ENCODE results near the gene ETS2.

The ETS2 gene

GRCh38 chr21:38840456-38841300, 34.9 kb downstream of the ETS2 start:
- Histone ChIP-seq H3K79me1 (ENCODE audit: low read length) (no peaks in the 10 kb centered on the region), H3K18ac (ENCODE audit: low read length) (no peak overlapping the region), H3K56ac (ENCODE audit: low read length) (no peak overlapping the region), H2BK5ac (ENCODE audit: low read length) (no peak overlapping the region), H4K8ac (ENCODE audit: low read depth, low read length) (no peak overlapping the region), H2AK5ac (ENCODE audit: low read length) (no peak overlapping the region), H3K27ac (ENCODE audit: low read depth, low read length) (no peak overlapping the region), H3K27me3 (ENCODE audit: insufficient read depth, low read length, poor library complexity) (no peaks in the 10 kb centered on the region), H3K4ac (ENCODE audit: low read depth, low read length) (no peak overlapping the region), H3K36me3 (ENCODE audit: control insufficient read depth, insufficient read depth, low read length) (no peaks in the 10 kb centered on the region), H2BK15ac (replicated peaks; ENCODE audit: low read depth) (no peak overlapping the region), H3K4me1 (ENCODE audit: control insufficient read depth, low read depth, low read length) (no peaks in the 10 kb centered on the region), H2BK120ac (ENCODE audit: low read depth, low read length) (no peak overlapping the region), H3K79me2 (ENCODE audit: control insufficient read depth, insufficient read depth, low read length) (no peaks in the 10 kb centered on the region), H3K23ac (ENCODE audit: low read length) (no peak overlapping the region), H3K9ac (ENCODE audit: low read length) (no peak overlapping the region), H4K5ac (ENCODE audit: low read length) (no peak overlapping the region), H3K4me3 (ENCODE audit: low read length) (no peak overlapping the region), H3K4me2 (ENCODE audit: low read length) (no peak overlapping the region)
- WGBS (ENCODE audit: extremely low coverage, insufficient coverage, low lambda C conversion rate) = no CpG with 5 or more reads among the region's 17 CpGs
- DNase-seq = no peak

DNA sequence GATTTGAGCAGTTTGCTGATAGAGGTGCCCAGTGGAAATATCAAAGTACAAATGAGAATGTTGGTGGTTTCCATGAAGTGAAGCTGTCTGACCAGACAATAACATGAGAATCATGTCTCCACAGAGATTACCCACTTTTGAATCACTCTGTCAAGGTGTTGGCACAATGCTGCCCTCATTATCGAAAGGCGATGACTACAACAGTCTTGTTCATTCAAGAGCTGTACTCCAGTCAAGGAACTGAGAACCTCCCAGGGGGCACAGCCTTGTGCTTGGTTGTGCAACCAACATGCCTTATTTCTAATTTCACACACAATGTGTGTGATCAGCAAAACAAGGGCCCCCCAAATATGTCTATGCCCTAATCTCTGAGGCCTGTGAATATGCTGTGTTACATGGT, 35.7 kb downstream of the ETS2 start:
- H3K27ac ChIP-seq (ENCODE audit: low read depth, low read length) = no peak overlapping the region
- no CpG with 5 or more reads among the region's 2 CpGs for WGBS (ENCODE audit: extremely low coverage, insufficient coverage, low lambda C conversion rate)
- no peak overlapping the region for H3K56ac ChIP-seq (ENCODE audit: low read length)

GRCh38 chr21:38842079-38842478, 36.4 kb downstream of the ETS2 start:
- no peak overlapping the region for H2BK15ac ChIP-seq (replicated peaks; ENCODE audit: low read depth)
- no peaks in the 10 kb centered on the region for H3K79me2 ChIP-seq (ENCODE audit: control insufficient read depth, insufficient read depth, low read length)
- H3K4me2 ChIP-seq (ENCODE audit: low read length) = no peak overlapping the region
- H3K23ac ChIP-seq (ENCODE audit: low read length) = no peak overlapping the region
- H3K27me3 ChIP-seq (ENCODE audit: insufficient read depth, low read length, poor library complexity) = no peaks in the 10 kb centered on the region
- H2BK5ac ChIP-seq (ENCODE audit: low read length) = no peak overlapping the region
- H3K4me1 ChIP-seq (ENCODE audit: control insufficient read depth, low read depth, low read length) = no peaks in the 10 kb centered on the region
- no peak overlapping the region for H2BK120ac ChIP-seq (ENCODE audit: low read depth, low read length)
- H3K79me1 ChIP-seq (ENCODE audit: low read length) = no peaks in the 10 kb centered on the region
- no peak for DNase-seq
- no peak overlapping the region for H3K56ac ChIP-seq (ENCODE audit: low read length)
- H3K27ac ChIP-seq (ENCODE audit: low read depth, low read length) = no peak overlapping the region
- H4K5ac ChIP-seq (ENCODE audit: low read length) = no peak overlapping the region
- H3K4ac ChIP-seq (ENCODE audit: low read depth, low read length) = no peak overlapping the region
- no peak overlapping the region for H3K4me3 ChIP-seq (ENCODE audit: low read length)
- H2AK5ac ChIP-seq (ENCODE audit: low read length) = no peak overlapping the region
- H3K9ac ChIP-seq (ENCODE audit: low read length) = no peak overlapping the region
- H3K18ac ChIP-seq (ENCODE audit: low read length) = no peak overlapping the region
- H4K8ac ChIP-seq (ENCODE audit: low read depth, low read length) = no peak overlapping the region
- WGBS (ENCODE audit: extremely low coverage, insufficient coverage, low lambda C conversion rate) = no CpG with 5 or more reads among the region's 4 CpGs
- no peaks in the 10 kb centered on the region for H3K36me3 ChIP-seq (ENCODE audit: control insufficient read depth, insufficient read depth, low read length)

More for the DNA sequence above, 35.7 kb downstream of the ETS2 start:
- no peak overlapping the region for H2BK15ac ChIP-seq (replicated peaks; ENCODE audit: low read depth)
- H2BK120ac ChIP-seq (ENCODE audit: low read depth, low read length) = no peak overlapping the region
- no peak overlapping the region for H2BK5ac ChIP-seq (ENCODE audit: low read length)
- no peak overlapping the region for H3K4me2 ChIP-seq (ENCODE audit: low read length)
- DNase-seq = no peak
- H3K79me2 ChIP-seq (ENCODE audit: control insufficient read depth, insufficient read depth, low read length) = no peaks in the 10 kb centered on the region
- H3K4me1 ChIP-seq (ENCODE audit: control insufficient read depth, low read depth, low read length) = no peaks in the 10 kb centered on the region
- no peak overlapping the region for H2AK5ac ChIP-seq (ENCODE audit: low read length)
- H3K79me1 ChIP-seq (ENCODE audit: low read length) = no peaks in the 10 kb centered on the region
- H3K23ac ChIP-seq (ENCODE audit: low read length) = no peak overlapping the region
- no peaks in the 10 kb centered on the region for H3K36me3 ChIP-seq (ENCODE audit: control insufficient read depth, insufficient read depth, low read length)
- H3K27me3 ChIP-seq (ENCODE audit: insufficient read depth, low read length, poor library complexity) = no peaks in the 10 kb centered on the region
- H3K4ac ChIP-seq (ENCODE audit: low read depth, low read length) = no peak overlapping the region
- H3K4me3 ChIP-seq (ENCODE audit: low read length) = no peak overlapping the region
- no peak overlapping the region for H4K5ac ChIP-seq (ENCODE audit: low read length)
- H4K8ac ChIP-seq (ENCODE audit: low read depth, low read length) = no peak overlapping the region
- no peak overlapping the region for H3K9ac ChIP-seq (ENCODE audit: low read length)
- no peak overlapping the region for H3K18ac ChIP-seq (ENCODE audit: low read length)

DNA sequence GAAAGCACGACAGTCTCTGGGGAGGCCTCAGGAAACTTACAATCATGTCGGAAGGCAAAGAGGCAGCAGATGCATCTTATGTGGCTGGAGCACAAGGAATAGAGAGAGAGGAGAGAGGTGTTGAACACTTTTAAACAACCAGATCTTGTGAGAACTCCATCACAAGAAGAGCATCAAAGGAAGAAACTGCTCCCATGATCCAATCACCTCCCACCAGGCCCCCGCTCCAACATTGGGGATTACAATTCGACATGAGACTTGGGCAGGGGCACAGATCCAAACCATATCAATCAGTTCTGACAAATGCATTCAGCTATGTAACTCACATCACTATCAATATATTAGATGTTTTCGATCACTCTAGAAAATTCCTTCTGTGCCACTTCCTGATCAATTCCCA, 37.6 kb downstream of the ETS2 start:
- no peak overlapping the region for H3K27ac ChIP-seq (ENCODE audit: low read depth, low read length)
- H3K23ac ChIP-seq (ENCODE audit: low read length) = no peak overlapping the region
- H3K4ac ChIP-seq (ENCODE audit: low read depth, low read length) = no peak overlapping the region
- H3K18ac ChIP-seq (ENCODE audit: low read length) = no peak overlapping the region
- H2AK5ac ChIP-seq (ENCODE audit: low read length) = no peak overlapping the region
- H4K8ac ChIP-seq (ENCODE audit: low read depth, low read length) = no peak overlapping the region
- no peak overlapping the region for H3K4me2 ChIP-seq (ENCODE audit: low read length)
- H3K4me1 ChIP-seq (ENCODE audit: control insufficient read depth, low read depth, low read length) = no peaks in the 10 kb centered on the region
- no peak overlapping the region for H2BK5ac ChIP-seq (ENCODE audit: low read length)
- no peak for DNase-seq
- H3K79me2 ChIP-seq (ENCODE audit: control insufficient read depth, insufficient read depth, low read length) = no peaks in the 10 kb centered on the region
- H3K79me1 ChIP-seq (ENCODE audit: low read length) = no peaks in the 10 kb centered on the region
- no peak overlapping the region for H3K9ac ChIP-seq (ENCODE audit: low read length)
- H4K5ac ChIP-seq (ENCODE audit: low read length) = no peak overlapping the region
- H3K4me3 ChIP-seq (ENCODE audit: low read length) = no peak overlapping the region
- no peaks in the 10 kb centered on the region for H3K27me3 ChIP-seq (ENCODE audit: insufficient read depth, low read length, poor library complexity)
- no peak overlapping the region for H3K56ac ChIP-seq (ENCODE audit: low read length)
- H2BK120ac ChIP-seq (ENCODE audit: low read depth, low read length) = no peak overlapping the region
- WGBS (ENCODE audit: extremely low coverage, insufficient coverage, low lambda C conversion rate) = no CpG with 5 or more reads among the region's 5 CpGs
- no peak overlapping the region for H2BK15ac ChIP-seq (replicated peaks; ENCODE audit: low read depth)
- H3K36me3 ChIP-seq (ENCODE audit: control insufficient read depth, insufficient read depth, low read length) = no peaks in the 10 kb centered on the region

DNA sequence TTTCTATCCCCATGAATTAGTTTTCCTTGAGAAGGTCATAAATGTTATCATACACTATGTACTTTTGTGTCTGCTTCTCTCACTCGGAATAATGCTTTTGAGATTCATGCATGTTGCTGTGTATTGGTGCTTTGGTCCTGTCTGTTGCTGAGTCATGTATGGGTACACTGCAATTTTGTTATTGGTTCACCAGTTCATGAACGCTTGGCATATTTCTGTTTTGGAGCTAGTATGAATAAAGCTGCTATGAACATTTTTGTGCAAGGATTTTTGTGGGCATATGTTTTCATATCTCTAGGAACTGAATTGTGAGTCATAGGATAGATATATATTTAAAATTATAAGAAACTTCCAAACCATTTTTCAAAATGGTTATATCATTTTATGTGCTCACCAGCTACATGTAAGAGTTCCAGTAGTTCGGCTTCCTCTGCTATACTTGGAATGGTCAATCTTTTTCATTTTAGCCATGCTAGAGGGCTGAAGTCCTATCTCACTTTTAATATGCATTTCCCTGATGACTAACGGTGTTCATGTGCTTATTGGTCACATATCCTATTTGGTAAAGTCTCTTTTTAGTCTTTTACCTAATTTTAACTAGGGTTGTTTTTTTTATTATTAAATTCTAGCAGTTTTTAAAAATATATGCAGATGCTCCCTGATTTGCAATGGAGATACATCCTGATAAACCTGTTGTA, 38.2 kb downstream of the ETS2 start:
- DNase-seq = no peak
- Histone ChIP-seq H3K23ac (ENCODE audit: low read length) (no peak overlapping the region), H3K27me3 (ENCODE audit: insufficient read depth, low read length, poor library complexity) (no peaks in the 10 kb centered on the region), H3K18ac (ENCODE audit: low read length) (no peak overlapping the region), H3K79me1 (ENCODE audit: low read length) (no peaks in the 10 kb centered on the region), H3K27ac (ENCODE audit: low read depth, low read length) (no peak overlapping the region), H3K4me2 (ENCODE audit: low read length) (no peak overlapping the region), H2BK15ac (replicated peaks; ENCODE audit: low read depth) (no peak overlapping the region), H3K4me3 (ENCODE audit: low read length) (no peak overlapping the region), H4K5ac (ENCODE audit: low read length) (no peak overlapping the region), H3K79me2 (ENCODE audit: control insufficient read depth, insufficient read depth, low read length) (no peaks in the 10 kb centered on the region), H3K4ac (ENCODE audit: low read depth, low read length) (no peak overlapping the region), H2BK120ac (ENCODE audit: low read depth, low read length) (no peak overlapping the region), H2BK5ac (ENCODE audit: low read length) (no peak overlapping the region), H3K9ac (ENCODE audit: low read length) (no peak overlapping the region), H4K8ac (ENCODE audit: low read depth, low read length) (no peak overlapping the region), H3K36me3 (ENCODE audit: control insufficient read depth, insufficient read depth, low read length) (no peaks in the 10 kb centered on the region), H3K4me1 (ENCODE audit: control insufficient read depth, low read depth, low read length) (no peaks in the 10 kb centered on the region), H3K56ac (ENCODE audit: low read length) (no peak overlapping the region), H2AK5ac (ENCODE audit: low read length) (no peak overlapping the region)
- no CpG with 5 or more reads among the region's 4 CpGs for WGBS (ENCODE audit: extremely low coverage, insufficient coverage, low lambda C conversion rate)

Data from mesendoderm (in vitro differentiated cells).